NCI-H345 (cell line): Measurements from ENCODE around the gene CLPX.
A peak's percentile ranks its signal among the peaks of the same experiment; 100 is the strongest.
"Not testable (repeated sequence)": the region's sequence is repeated elsewhere in the genome, so short reads cannot be mapped to it uniquely, and the experiment has no call there.

Source experiments
- DNase-seq: peaks from one replicate; lab custom pipeline; 2025; lab: John Stamatoyannopoulos, UW

Gene CLPX

GRCh38 chr15:65172531-65172930, 12.6 kb downstream of the CLPX start:
- no peak for DNase-seq

- DNase-seq, result no peak
Measured at GRCh38 chr15:65171428-65171827, 13.7 kb downstream of the CLPX start.

- DNase-seq, result no peak
Measured at GRCh38 chr15:65165875-65166274, 19.3 kb downstream of the CLPX start.

DNA sequence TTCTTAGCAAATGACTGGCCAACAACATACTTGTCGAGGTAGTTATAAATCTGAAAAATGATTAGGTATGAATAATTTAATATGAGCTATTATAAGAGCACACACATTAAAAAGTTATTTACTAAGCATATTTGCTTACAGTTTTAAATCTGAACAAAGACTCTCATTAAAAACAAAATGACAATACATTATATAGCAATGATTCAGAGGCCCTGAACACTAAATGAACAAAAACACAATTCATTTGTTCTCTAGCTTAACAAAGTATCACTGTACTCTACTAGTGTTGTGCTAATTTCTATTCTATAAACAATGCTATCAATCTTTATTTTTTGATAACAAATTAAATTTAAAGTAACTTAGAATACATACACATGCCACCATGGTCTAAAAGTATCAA, 21.0 kb downstream of the CLPX start:
- no peak for DNase-seq

GRCh38 chr15:65163041-65163440, 22.1 kb downstream of the CLPX start:
- DNase-seq, result no peak

- no peak for DNase-seq
Measured at GRCh38 chr15:65156692-65157091, 28.4 kb downstream of the CLPX start.

DNA sequence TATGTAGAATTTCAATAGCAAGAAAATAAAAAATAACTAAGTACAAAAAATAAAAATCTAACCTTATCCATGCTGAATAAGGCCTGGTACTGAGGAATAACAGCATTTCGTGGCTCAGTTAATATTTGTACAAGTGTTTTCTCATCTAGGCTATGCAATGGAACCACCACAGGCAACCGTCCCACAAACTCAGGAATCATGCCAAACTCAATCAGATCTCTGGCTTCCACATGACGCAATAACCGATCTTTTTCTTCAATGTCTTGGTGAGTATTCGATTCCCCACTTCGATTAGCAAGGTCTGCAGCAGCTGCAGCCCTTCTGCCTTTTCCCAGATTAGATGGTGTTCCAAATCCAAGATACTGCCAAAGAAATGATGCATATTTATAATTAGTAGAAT, 30.4 kb downstream of the CLPX start:
- no peak for DNase-seq

DNA sequence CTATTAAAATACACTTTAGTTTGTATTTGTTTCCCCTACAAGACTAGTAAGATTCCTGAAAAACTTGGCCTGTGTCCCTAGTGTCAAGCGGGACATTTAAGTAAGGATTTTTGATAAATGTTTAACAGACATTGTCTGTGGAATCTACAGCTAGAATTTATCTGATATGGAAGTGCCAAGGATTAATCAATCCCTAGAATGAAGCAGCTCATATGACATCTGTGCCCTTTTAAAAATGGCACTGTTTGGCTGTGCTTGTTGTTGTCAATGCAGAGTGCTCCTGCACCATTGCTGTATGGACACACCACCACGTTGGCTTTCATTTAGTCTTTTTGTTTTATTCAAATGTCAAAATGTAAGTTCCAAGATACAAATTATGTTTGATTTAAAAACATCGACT, 37.2 kb downstream of the CLPX start:
- no peak for DNase-seq

GRCh38 chr15:65146438-65146837, 38.7 kb downstream of the CLPX start:
- DNase-seq, result no peak

GRCh38 chr15:65138631-65139030, 46.5 kb downstream of the CLPX start:
- not testable (repeated sequence) for DNase-seq

DNA sequence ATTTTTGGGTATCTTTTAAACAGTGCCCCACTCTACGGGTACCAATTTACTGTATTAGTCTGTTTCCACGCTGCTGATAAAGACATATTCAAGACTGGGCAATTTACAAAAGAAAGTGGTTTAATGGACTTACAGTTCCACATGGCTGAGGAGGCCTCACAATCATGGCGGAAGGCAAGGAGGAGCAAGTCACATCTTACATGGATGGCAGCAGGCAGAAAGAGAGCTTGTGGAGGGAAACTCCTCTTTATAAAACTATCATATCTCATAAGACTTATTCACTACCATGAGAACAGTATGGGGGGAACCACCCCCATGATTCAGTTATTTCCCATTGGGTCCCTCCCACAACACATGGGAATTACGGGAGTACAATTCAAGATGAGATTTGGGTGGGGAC, 47.2 kb downstream of the CLPX start:
- DNase-seq, result not testable (repeated sequence)

- DNase-seq, result not testable (repeated sequence)
Measured at GRCh38 chr15:65137089-65137488, 48.1 kb downstream of the CLPX start.

GRCh38 chr15:65134538-65134937, 50.6 kb downstream of the CLPX start:
- DNase-seq, result no peak

DNA sequence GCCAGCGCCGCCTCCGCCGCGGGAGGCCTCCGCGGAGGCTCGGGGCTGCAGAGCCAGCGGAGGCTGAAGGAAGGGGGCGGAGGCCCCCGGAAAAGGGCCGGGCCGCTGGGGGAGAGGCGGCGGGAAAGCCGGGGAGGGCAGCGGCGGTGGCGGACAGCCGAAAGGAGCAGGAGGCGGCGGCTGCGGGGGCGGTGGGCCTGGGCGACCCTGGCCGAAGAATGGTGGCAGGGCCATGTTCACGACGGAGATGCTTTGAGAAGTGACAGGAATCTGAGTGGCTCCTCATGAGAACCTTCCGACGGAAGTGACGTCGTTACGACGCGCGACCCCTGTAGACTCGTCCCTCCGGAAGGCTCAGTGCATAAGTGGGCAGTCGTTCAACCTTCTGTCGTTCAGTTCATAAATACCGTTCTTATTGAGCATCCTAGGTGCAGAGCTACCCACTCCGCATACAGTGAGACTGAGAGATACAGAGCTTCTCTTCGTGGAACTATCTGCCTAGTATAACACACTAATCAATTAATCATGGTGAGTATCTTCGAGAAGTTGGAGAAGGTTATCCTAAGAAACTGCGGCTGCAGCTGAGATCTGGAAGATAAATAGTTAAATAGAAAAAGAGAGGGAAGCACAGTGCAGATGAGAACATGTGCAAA, 51.5 kb downstream of the CLPX start, which contains the start of gene PDCD7:
Gene PDCD7 (minus strand): TSS at position 261 of the 653 bp plus-strand sequence. CDS start 27 bp downstream, at position 234.
- DNase-seq, result peak; percentile 89

DNA sequence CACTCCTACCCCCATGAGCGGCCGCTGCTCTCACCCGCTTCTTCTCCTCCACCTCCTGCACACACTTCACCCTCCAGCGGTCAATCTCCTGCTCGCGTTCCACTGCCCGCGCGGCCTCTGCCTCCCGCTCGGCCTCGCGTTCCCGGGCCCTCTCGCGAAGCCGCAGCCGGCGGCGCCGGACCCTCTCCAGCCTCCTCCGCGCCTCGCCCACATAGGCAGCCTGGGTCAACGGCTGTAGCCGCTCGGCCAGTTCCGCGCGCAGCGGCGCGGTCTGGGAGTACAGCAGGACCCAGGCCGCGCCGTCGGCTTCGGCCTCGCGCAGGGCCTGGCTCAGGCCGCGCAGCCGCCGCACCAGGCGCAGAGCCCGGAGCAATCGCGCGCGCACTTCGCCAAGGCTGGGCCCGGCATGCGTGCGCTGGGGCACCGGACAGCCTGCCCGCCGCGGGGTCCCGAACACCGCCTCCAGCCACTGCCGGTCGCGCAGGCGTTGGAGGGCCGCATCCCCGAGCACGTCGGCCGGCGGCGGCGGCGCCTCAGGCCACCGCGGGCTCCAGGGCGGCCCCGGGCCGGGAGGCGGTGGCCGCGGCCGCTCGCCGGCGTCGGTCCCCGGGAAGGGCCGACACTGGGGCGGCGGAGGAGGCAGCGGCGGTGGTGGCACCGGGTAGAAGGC, 52.1 kb downstream of the CLPX start:
- peak; percentile 1 for DNase-seq

DNA sequence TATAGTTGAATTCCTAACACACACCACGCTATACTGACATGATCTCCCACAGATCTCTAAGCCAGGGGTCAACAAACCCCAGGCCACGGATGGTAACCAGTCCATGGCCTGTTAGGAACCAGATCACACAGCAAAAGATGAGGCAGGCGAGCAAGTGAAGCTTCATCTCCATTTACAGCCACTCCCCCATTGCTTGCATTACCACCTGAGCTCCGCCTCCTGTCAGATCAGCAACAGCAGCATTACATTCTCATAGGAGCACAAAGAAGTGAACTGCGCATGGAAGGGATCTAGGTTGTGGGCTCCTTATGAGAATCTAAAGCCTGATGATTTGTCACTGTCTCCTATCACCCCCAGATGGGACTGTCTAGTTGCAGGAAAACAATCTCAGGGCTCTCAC, 54.2 kb downstream of the CLPX start:
- no peak for DNase-seq

DNA sequence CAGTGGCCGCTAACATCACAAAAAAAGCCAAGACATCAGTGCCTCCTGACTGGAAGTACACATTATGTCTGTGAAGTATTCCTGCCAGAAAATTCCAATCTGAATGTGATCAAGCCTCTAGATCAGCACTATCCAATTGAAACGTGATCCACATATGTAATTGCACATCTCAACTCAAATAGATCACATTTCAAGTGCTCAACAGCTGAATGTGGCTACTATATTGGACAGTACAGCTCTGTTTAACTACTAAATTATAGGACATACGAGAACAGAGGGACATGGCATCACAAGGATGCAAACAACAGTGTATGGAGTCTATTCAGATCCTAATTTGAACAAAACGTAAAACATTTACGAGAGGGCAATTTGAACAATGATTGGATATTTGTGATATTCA, 69.6 kb downstream of the CLPX start:
- peak; percentile 34 for DNase-seq

DNA sequence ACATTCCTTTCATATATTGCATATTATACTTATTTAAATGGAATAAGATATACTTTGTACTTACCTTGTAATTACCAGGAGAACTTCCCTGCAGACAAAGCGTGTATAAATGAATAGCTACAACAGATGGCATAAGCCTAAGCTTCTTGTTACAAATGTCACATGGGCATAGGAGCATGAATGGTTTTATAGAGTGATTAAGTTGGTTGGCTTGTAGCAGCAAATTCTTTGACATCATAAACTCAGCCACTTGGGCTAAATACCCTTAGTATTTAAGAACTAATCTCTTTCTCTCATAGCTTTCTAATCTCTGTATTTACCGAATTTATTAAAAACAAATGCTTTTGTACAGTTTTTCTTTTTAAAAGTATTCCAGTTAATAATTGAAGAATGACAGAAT, 70.1 kb downstream of the CLPX start, which contains the start of gene UBAP1L:
Gene UBAP1L (minus strand): TSS at position 115 of the 400 bp plus-strand sequence. CDS start 8,985 bp downstream, outside the sequence.
- DNase-seq, result no peak

GRCh38 chr15:65110676-65111292, 74.4 kb downstream of the CLPX start:
- DNase-seq, result no peak

DNA sequence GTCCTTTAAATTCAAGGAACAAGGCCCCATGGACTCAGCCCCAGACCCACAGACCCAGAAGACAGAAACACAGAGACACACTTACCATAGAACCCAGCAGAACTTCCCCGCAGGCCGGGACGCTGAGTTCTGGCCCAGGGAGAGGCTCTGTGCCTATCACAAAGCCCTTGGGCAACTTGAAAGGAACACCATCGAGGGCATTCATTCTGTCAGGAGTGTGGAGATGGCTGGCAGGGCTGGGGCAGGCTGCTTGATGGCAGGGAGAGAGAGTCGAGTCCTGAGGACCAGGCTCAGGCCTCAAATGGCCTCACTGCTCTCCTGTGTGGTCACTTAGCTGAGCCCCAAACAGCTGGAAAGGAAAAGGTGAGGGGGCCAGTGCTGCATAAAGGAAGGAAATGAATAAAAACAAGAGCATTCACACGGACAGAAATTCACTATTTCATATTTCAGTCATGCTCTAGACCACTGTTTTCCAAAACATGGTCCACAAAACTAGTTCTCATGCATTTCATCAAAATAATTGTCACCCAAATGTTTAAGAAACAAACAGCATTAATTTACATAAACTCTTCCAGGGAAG, 79.0 kb downstream of the CLPX start:
- DNase-seq, result no peak

- DNase-seq, result no peak
Measured at GRCh38 chr15:65105038-65105437, 80.1 kb downstream of the CLPX start.

DNA sequence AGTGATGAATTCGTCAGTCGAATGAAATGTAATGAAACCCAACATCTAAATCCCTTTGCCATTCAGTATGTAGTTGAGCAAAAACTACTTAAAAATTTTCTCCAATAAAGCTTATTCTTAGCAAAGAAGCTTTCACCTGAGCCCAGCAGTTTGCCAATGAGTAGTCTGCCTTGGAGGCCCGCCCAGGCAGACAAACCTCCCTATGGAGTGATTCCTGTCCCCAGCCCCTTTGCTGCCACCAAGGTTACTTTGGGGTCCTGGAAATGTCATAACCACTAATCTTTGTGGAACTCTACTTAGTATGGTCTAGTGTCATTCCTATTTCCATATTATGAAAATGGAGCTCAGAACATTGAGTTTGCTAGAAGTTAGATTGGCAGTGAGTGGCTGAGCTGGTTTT, 82.2 kb downstream of the CLPX start:
- no peak for DNase-seq
